Activated gamma-delta T cell treated with Interleukin-2 at 50 U/mL for 16 hours (primary cell): ENCODE measurements around the gene ABL2.
A peak's percentile ranks its signal among the peaks of the same experiment; 100 is the strongest.

ENCODE experiments used
- DNase-seq: peaks from one replicate; pipeline ENCODE4 v3.0.0-alpha.2; 2020

The ABL2 gene

GRCh38 chr1:179127163-179127895 lies 102.1 kb downstream of the ABL2 start:
- no peak for DNase-seq

DNA sequence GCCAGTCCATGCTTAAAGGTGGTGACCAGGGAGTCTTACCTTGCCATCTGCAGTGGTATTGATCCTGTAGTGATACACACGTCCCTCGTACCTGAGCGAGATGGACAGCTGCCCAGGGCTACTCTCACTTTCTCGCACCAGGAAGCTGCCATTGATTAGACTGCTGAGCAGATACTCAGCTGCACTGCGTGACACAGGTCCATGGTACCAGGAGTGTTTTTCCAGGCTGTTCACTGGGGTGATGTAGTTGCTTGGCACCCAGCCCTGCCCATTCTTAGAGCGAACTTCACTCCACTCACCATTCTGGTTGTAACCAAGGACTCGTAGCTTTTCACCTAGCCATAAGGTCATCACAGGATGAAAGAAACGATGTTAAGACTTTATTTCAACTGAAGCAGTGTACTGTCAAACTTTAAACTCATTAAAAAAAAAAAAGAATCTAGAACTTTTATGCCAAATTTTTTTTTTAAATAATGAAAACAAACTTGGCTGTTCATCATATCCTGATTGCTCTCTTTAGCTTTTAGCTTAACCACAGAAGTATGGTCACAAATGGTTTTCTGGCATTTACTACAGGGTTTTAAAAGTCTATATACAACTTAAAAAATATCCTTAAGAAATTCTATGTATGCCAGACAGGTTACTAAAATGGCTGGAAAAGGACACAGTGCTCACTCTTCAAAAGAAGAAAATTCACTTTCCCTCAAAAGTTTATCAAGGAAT lies 103.0 kb downstream of the ABL2 start:
- no peak for DNase-seq

- no peak for DNase-seq
Measured at GRCh38 chr1:179124873-179125272, 104.6 kb downstream of the ABL2 start.

- peak; percentile 31 for DNase-seq
Measured at GRCh38 chr1:179121159-179121938, 108.1 kb downstream of the ABL2 start.

DNA sequence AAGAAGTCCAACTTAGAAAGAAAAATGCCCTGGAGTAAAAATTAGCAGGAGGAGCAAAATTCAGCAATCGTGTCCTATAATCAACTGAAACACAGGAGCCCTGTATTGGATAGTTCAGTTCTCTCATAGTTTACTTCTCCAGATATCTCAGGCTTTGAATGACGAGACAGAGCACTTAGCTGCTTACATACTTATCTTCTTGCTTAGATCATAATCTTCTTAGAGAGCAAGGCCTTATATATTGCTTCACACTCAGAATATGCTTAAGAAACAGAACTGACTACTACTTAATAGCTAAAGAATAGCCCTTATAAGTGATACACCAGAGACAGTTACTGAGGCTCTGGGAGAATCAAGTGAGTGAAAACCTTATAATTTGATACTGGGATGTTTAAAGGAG lies 108.7 kb downstream of the ABL2 start:
- DNase-seq, result no peak

GRCh38 chr1:179119513-179119912 lies 110.0 kb downstream of the ABL2 start:
- no peak for DNase-seq

DNA sequence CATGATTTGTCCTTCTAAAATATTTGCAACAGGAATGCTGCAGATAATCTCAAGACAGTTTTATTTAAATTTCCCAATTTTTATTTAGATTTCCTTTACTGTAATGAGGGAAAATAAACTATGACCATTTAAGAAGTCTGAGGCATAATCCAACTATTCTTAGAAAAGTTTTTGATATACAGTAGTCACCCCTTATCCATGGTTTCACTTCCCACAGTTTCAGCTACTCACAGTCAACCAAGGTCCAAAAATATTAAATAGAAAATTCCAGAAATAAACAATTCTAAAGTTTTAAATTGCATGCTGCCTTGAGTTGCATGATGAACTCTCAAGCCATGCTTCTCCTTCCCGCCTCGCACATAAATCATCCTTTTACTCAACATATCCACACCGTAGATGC lies 114.3 kb downstream of the ABL2 start:
- no peak for DNase-seq

GRCh38 chr1:179108644-179109043 lies 120.8 kb downstream of the ABL2 start:
- DNase-seq, result no peak

GRCh38 chr1:179107706-179108629 lies 121.5 kb downstream of the ABL2 start:
- DNase-seq, result no peak

- no peak for DNase-seq
Measured at GRCh38 chr1:179105393-179105792, 124.1 kb downstream of the ABL2 start.

- DNase-seq, result no peak
Measured at GRCh38 chr1:179104611-179105250, 124.7 kb downstream of the ABL2 start.

- no peak for DNase-seq
Measured at GRCh38 chr1:179103999-179104398, 125.5 kb downstream of the ABL2 start.

DNA sequence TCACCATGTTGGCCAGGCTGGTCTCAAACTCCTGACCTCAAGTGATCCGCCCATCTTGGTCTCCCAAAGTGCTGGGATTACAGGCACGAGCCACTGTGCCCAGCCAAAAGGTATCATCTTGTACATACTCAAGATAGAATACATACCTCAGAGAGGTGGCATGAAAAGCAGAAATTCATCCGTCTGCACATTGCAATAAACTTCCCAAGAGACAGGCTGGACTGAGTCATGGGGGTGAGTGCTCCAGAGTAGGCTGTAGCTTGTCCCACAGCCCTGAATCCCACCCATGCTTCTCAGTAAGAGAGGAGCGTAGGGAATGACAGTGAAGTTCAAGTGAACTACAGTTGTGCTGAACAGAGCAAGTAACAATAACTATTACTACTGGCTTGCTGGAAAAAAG lies 127.9 kb downstream of the ABL2 start:
- DNase-seq, result no peak

GRCh38 chr1:179099891-179100290 lies 129.6 kb downstream of the ABL2 start:
- DNase-seq, result no peak

DNA sequence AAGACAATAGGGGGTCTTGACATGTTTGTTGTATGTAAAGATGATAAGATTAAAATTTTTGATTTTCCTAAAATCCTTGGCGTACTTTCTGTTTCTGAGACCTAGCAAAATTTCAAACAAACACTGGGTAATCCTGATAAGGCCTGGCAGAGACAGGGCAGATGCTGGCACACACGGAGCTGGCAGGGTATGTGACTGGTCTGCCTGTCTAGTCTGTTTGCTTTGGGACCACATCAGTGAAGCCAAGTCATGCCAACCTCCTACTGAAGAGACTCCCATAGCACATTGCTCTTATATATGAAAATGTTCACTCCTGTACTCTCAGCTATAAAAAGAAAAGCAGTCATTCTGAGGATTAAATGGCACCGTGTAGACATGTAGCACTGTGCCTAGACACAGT lies 133.6 kb downstream of the ABL2 start:
- DNase-seq, result no peak

DNA sequence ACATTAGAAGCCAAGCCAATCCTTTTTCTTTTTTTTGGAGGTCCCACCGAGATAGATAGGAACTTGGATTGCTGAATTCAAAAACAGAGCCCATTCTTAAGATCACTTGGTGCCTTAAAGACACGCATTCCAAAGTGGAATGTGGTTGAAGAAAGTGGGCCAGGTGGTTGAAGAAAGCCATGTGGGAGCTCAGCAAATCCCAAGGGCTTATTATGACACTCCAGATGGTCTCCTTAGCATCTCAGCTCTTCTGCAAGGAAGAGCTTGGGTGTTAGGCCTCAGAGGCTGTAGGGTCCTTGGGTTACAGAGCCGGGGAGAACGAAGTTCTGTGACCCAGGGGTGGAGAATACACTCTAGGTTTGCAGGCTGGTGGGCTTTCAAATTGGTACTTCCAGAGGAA lies 134.1 kb downstream of the ABL2 start:
- DNase-seq, result no peak

- no peak for DNase-seq
Measured at GRCh38 chr1:179094818-179095217, 134.7 kb downstream of the ABL2 start.

DNA sequence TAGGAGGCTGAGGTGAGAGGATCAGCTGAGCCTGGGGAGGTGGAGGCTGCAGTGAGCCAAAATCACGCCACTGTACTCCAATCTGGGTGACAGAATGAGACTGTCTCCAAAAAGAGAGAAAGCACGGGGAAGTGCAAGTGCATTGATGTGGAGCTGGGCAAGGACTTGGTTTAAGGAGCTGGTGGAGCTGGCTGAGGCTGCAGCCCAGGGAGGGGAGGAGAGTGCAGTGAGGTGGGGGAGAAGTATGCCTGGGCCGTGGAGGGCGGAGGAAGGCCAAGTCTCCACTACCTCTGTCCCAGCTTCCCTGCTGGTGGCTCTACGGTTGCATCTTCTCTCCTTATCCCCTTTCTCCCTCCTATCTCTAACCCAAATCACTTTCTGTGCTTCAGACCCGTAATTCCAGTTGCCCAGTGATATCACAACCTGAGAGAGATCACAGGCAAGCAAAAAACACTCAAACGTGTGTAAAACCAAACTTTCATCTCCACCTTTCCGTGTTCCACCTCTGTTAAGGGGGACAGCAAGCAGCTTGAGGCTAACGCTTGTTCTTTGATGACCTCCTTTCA lies 136.5 kb downstream of the ABL2 start:
- DNase-seq, result no peak

DNA sequence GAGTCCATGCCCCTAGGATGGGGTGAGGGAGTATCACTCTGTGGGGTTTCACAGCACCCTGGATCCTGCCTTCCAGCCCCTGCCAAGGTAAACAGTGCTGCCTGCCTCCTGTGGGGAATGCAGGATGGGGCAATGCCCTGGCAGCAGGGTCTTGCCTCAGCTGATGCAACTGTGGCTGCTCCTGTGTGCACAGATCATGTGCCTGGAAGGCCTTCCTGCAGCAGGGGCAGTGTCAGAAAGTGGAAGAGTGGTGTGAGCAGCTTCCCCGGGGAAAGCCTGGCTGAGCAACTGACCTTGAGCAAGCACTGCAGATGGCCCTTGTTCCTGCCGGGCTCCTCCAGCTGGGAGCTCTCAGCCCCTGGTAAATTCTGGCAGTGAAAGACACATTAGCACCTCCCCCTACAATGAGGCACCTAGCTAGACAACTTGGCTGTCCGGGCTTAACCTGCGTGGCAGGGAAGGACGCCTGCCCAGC lies 137.7 kb downstream of the ABL2 start:
- no peak for DNase-seq

DNA sequence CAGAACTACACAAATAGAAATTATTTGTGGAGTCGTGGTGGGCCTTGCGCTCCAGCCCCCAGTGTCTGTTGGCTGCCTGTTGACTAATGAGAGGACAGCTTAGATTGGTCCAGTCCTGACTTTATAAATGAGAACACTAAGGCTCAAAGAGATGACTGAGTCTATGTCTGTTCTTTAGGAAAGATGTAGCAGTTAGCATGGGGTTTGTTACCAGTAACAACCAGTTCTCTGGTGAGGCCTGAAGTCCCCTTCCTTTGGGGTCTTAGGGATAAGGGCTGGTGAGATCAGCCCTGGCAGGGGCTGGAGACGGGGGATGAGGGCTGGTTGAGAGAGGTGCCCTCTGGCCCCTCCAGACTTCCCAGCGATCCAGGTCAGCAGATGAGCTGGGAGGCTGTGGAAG lies 138.6 kb downstream of the ABL2 start:
- DNase-seq, result no peak

DNA sequence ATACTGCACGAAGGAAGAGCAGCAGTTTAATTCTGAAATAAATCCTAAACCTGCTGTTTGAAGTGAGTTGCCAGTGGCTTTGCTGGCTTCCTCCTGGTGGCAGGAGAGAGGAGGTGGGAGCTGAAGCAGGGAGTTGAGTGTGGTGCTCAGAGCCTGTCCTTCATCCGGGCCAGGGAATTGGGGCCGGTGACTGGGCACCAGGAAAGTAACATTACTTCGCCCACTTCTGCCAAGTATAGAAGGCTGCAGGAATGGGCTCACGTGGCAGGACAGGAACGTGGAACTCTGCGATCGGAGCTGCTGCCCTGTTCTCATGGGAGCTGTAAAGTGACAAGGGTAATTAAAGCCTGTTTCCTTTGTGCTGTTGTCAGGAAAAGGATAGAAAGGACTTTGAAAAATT lies 139.0 kb downstream of the ABL2 start:
- no peak for DNase-seq
